ENCODE results near the gene EFNA2. TPM values are rescaled to one million over a fixed set of nuclear protein-coding genes. Genes with fewer than 3 reads are reported as not detected.

EFNA2 gene
- polyA plus RNA-seq, 1 of the 3 experiments (the other 2 are of a cell fraction) = 1.1 TPM

DNA sequence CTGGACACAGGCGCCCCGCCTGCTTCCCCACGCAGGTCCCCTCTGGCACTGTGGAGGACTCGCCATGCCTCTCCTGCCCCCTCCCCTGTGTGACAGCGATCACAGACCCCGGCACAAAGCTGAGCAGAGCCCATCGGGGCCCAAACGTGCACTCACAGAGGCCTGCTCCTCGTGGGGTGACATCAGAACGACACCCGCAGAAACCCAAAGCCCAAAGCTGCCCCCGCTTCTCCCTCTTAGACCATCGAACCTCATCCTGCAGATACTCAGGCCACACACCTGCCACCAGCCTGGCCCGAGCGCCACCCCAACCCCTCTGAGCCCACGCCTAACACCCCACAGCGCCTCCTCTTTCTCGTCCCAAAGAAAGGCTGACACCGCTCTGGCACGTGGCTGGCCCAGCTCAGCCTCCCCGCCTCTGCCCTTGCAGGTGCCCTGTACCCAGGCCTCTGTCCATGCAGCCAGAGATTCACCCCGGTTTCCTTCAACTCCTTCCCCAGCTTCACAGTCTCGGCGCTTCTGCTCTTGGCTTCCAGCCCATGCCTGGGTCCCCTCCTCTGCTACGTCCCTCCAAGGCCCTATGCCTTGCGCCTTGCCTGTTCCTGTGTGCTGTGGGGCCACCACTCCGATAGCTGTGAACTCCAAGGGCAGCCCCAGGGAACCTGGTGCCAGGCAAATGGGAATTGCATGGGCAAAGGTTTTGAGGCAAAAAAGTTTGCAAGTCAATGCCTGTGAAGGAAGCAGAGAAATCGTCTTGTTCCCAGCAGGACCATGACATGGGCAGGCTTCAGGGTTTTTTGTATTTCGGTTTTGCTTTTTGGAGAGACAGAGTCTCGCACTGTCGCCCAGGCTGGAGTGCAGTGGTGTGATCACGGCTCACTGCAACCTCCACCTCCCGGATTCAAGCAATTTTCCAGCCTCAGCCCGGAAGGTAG, 47.0 kb upstream of the EFNA2 start:
- no peak overlapping the region for H2AFZ ChIP-seq (ENCODE audit: low read depth)
- H4K20me1 ChIP-seq (ENCODE audit: insufficient read depth) = peaks cover 13% of the 10 kb centered on the region; the same call in 1 of the 2 replicates
- POLR2A ChIA-PET = interaction anchor here (0.7 to 4.3 kb wide), 2 partner anchors 18 to 31 kb away, joined by 3 to 49 read pairs; partner anchors contain the start of gene CIRBP
- H3K9me2 ChIP-seq = no peaks in the 10 kb centered on the region
- no peaks in the 10 kb centered on the region for H3K9me3 ChIP-seq
- H3K36me3 ChIP-seq (replicated peaks in 1 of 2; ENCODE audit: control insufficient read depth in 1 of 2, insufficient read depth in 2 of 2, low read length in 1 of 2) = peaks cover 0 to 19% of the 10 kb centered on the region in 2 experiments
- peaks cover 31% of the 10 kb centered on the region for H3F3A ChIP-seq (replicated peaks; ENCODE audit: insufficient read depth)
- H3K4me2 ChIP-seq = peak overlapping the region; percentile 86
- CTCF ChIA-PET = interaction anchor here (0.9 to 9.7 kb wide), 6 partner anchors 17 to 126 kb away, joined by 3 to 594 read pairs (median 7); partner anchors contain the start of gene CIRBP
- no peaks in the 10 kb centered on the region for H3K27me3 ChIP-seq (ENCODE audit: insufficient read depth)
- H3K9ac ChIP-seq = no peak overlapping the region
- H3K4me3 ChIP-seq (ENCODE audit: low read depth in 2 of 2, low read length in 1 of 2) = peak overlapping the region in 1 of 2 experiments; percentile 87; a peak in 3 of 4 replicates
- WGBS (ENCODE audit: low lambda C conversion rate) = 83% methylated on average over 32 of the region's 34 CpGs
- peak overlapping the region in 1 of 2 experiments; percentile 88; a peak in 2 of 4 replicates for H3K27ac ChIP-seq (ENCODE audit: low read depth in 2 of 2, low read length in 1 of 2)
- H3K4me1 ChIP-seq (ENCODE audit: control insufficient read depth in 1 of 2, insufficient read depth in 2 of 2, low read depth in 1 of 2, low read length in 1 of 2) = peaks cover 12 to 34% of the 10 kb centered on the region in 2 experiments; a peak in 2 of 4 replicates
- DNase-seq = no peak
- no peak for TF ChIP-seq EZH2phosphoT487 (IDR thresholded peaks at IDR 0.05; ENCODE audit: borderline replicate concordance, low read depth)
- TF ChIP-seq, protein P1, sequence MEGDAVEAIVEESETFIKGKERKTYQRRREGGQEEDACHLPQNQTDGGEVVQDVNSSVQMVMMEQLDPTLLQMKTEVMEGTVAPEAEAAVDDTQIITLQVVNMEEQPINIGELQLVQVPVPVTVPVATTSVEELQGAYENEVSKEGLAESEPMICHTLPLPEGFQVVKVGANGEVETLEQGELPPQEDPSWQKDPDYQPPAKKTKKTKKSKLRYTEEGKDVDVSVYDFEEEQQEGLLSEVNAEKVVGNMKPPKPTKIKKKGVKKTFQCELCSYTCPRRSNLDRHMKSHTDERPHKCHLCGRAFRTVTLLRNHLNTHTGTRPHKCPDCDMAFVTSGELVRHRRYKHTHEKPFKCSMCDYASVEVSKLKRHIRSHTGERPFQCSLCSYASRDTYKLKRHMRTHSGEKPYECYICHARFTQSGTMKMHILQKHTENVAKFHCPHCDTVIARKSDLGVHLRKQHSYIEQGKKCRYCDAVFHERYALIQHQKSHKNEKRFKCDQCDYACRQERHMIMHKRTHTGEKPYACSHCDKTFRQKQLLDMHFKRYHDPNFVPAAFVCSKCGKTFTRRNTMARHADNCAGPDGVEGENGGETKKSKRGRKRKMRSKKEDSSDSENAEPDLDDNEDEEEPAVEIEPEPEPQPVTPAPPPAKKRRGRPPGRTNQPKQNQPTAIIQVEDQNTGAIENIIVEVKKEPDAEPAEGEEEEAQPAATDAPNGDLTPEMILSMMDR (IDR thresholded peaks at IDR 0.05) = no peak
- no peak for TF ChIP-seq TAF1 (IDR thresholded peaks at IDR 0.05; ENCODE audit: borderline replicate concordance, low read depth, low read length)
- TF ChIP-seq NFIC (IDR thresholded peaks at IDR 0.05; ENCODE audit: borderline replicate concordance) = no peak
- no peak for TF ChIP-seq YY1 (IDR thresholded peaks at IDR 0.05; ENCODE audit: low read depth)
- TF ChIP-seq SMC3 (IDR thresholded peaks at IDR 0.05; ENCODE audit: low read depth, low read length) = no peak
- TF ChIP-seq SIN3A (IDR thresholded peaks at IDR 0.05; ENCODE audit: borderline replicate concordance, low read depth, low read length) = no peak
- TF ChIP-seq, protein P2, sequence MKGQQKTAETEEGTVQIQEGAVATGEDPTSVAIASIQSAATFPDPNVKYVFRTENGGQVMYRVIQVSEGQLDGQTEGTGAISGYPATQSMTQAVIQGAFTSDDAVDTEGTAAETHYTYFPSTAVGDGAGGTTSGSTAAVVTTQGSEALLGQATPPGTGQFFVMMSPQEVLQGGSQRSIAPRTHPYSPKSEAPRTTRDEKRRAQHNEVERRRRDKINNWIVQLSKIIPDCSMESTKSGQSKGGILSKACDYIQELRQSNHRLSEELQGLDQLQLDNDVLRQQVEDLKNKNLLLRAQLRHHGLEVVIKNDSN (IDR thresholded peaks at IDR 0.05; ENCODE audit: borderline replicate concordance, low read depth) = no peak
- TF ChIP-seq TEAD4 (IDR thresholded peaks at IDR 0.05; ENCODE audit: borderline replicate concordance, insufficient read depth) = no peak
- no peak for TF ChIP-seq JUND (IDR thresholded peaks at IDR 0.05)
- no peak for TF ChIP-seq NRF1 (IDR thresholded peaks at IDR 0.05; ENCODE audit: low read depth, low read length)
- no peak for TF ChIP-seq RCOR1 (IDR thresholded peaks at IDR 0.05; ENCODE audit: low read length)
- TF ChIP-seq EP300 (IDR thresholded peaks at IDR 0.05; ENCODE audit: borderline replicate concordance in 1 of 2, low read depth in 1 of 2, low read length in 1 of 2) = no peak
- peaks cover 39% of the 10 kb centered on the region for H3K79me2 ChIP-seq (ENCODE audit: insufficient read depth)

Measured in SK-N-SH (cell line).